Measurements from ENCODE around the gene HSPBAP1.

The HSPBAP1 gene, protein sequence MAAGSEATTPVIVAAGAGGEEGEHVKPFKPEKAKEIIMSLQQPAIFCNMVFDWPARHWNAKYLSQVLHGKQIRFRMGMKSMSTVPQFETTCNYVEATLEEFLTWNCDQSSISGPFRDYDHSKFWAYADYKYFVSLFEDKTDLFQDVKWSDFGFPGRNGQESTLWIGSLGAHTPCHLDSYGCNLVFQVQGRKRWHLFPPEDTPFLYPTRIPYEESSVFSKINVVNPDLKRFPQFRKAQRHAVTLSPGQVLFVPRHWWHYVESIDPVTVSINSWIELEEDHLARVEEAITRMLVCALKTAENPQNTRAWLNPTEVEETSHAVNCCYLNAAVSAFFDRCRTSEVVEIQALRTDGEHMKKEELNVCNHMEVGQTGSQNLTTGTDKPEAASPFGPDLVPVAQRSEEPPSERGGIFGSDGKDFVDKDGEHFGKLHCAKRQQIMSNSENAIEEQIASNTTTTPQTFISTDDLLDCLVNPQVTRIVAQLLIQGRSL

GRCh38 chr3:122793568-122794416 lies at the start of gene HSPBAP1:
HSPBAP1 (minus strand) TSS chr3:122793831; CDS start chr3:122793680, 151 bp downstream.
- DNase-seq = peak; percentile 93

DNA sequence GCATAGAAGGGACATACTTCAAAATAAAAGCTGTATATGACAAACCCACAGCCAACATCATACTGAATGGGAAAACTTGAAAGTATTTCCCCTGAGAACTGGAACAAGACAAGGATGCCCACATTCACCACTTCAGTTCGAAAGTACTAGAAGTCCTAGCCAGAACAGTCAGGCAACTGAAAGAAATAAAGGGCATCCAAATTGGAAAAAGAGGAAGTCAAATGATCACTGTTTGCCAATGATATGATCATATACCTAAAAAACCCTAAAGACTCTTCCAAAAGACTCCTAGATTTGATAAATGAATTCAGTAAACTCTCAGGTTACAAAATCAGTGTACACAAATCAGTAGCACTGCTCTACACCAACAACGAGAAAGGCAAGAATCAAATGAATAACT lies 42.0 kb upstream of the HSPBAP1 start:
- DNase-seq = no peak

- no peak for DNase-seq
Measured at GRCh38 chr3:122828281-122828680, 34.6 kb upstream of the HSPBAP1 start.

GRCh38 chr3:122826278-122826677 lies 32.6 kb upstream of the HSPBAP1 start:
- no peak for DNase-seq

DNA sequence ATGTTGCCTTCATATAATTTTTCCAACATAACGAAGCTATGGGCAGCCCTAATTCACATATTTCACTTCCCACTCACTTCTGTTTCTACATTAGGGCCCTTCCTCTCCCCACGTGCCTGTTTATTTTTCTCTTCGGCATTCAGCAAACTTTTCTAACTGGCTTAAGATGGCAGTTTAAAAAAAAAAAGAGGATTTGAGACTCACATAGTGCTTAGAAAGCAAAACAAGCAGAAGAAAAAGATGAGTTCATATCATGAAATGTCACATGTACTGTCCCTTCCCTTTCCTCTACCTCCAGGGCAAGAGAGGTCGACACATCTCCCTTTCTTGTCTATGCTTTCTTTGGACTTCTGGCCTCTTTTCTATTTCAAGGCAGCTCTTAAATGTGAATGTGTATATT lies 31.8 kb upstream of the HSPBAP1 start:
- no peak for DNase-seq

GRCh38 chr3:122824465-122825381 lies 31.1 kb upstream of the HSPBAP1 start:
- no peak for DNase-seq

DNA sequence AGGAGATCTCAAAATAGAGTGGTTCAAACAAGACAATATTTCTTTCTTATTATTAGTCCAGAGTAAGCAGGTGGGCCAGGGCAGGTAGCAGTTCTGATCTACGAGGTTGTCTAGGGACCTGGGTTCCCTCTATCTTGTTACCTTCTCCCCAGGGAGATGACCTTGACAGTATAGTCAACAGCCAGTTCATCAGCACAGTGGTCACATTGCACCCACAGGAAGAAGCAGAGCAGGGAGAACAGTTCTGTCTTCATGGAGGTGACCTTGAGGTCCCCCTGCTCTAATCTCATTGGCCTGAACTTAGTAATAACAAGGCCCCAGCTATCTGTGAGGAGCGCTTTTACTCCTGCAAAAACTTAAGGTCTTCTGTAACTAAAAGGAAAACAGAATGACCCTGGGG lies 23.0 kb upstream of the HSPBAP1 start:
- DNase-seq = no peak

- DNase-seq = no peak
Measured at GRCh38 chr3:122810734-122811133, 17.1 kb upstream of the HSPBAP1 start.

- DNase-seq = no peak
Measured at GRCh38 chr3:122803977-122804376, 10.3 kb upstream of the HSPBAP1 start.

GRCh38 chr3:122802323-122802722 lies 8.7 kb upstream of the HSPBAP1 start:
- no peak for DNase-seq

- no peak for DNase-seq
Measured at GRCh38 chr3:122800706-122801237, 7.1 kb upstream of the HSPBAP1 start.

DNA sequence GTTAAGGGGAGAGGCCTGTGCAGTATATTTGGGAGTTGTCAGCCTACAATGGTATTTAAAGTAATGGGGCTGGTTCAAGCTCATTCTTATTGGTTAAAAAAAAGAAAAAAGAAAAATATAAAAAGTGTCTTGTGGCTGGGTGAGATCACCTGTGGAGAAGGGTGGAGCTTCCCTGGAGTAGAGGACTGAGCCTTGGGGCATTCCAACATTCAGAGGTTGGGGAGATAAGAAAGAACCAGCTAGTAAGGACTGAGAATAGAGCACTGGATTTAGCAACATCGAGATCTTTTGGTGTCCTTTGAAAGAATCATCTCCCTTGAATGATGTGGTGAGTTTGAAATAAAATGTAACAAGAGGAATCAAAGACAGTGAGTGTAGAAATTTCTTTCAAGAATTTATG lies 6.4 kb upstream of the HSPBAP1 start:
- DNase-seq = no peak

- no peak for DNase-seq
Measured at GRCh38 chr3:122799322-122799721, 5.7 kb upstream of the HSPBAP1 start.

GRCh38 chr3:122797291-122797690 lies 3.7 kb upstream of the HSPBAP1 start:
- no peak for DNase-seq

- DNase-seq = peak; percentile 25
Measured at GRCh38 chr3:122795674-122796195, 2.1 kb upstream of the HSPBAP1 start.

- peak; percentile 69 for DNase-seq
Measured at GRCh38 chr3:122794779-122795673, 1.4 kb upstream of the HSPBAP1 start, which contains the start of gene SLC49A4. SLC49A4 (plus strand) TSS chr3:122795069; CDS start chr3:122795193, 124 bp downstream.

DNA sequence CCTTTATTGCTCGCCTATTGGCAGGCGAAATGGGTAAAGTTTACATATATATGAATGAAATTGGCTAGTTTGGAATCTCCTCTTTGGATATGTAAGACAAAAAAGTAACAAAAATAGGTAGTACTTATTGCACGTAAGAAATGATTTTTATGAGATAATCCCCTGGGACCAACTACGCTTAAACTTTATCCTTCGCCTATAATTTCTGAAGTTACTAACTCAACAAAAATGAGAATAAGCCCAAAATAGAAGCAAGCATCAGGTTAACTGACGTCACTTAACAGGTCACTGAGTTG lies 800 bp upstream of the HSPBAP1 start:
- no peak for DNase-seq

GRCh38 chr3:122789585-122790273 lies 3.9 kb downstream of the HSPBAP1 start:
- DNase-seq = no peak

DNA sequence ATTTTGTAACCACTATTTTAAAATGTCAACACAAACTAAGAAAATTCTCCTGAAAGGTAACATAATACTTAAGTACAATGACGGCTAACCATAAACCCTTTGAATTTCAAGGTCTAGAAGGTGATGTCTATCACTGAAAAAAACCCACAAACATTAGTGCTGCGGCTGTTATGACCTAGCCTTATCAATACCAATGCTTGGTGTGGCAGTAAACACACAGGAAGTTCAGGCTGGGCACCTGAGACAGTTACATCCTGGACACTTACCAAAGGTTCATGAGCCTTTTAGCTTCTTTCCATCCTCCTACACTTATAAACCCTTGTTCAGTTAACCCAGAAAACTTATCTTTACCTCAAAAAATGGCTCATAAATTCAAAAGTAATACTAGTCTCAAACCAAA lies 5.8 kb downstream of the HSPBAP1 start:
- no peak for DNase-seq

DNA sequence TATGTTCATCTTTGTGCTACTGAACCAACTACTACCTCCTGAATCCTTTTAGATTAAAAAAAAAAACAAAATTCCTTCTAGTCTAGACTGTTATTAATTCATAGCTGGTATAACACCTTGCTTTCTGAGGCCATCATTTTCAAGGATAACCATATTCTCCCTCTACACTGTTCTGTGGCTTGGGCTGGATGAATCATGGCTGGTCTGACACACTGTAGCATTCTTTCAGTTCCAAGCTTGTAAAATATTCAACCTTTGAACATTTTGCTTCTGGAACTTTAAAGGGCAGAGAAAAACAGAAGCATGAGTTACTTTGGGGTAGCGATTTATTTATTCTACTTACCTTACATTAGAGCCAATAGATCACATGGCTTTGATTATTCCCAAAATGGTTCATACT lies 7.6 kb downstream of the HSPBAP1 start:
- peak; percentile 18 for DNase-seq

- no peak for DNase-seq
Measured at GRCh38 chr3:122785231-122785630, 8.4 kb downstream of the HSPBAP1 start.

Measured in activated CD4-positive, alpha-beta T cell treated with anti-CD3 and anti-CD28 coated beads for 48 hours (primary cell).